ENCODE data around the gene ETV3. TPM values are rescaled to one million over a fixed set of nuclear protein-coding genes. Genes with fewer than 3 reads are reported as not detected.
"Not testable (repeated sequence)": the region's sequence is repeated elsewhere in the genome, so short reads cannot be mapped to it uniquely, and the experiment has no call there.

The ETV3 gene
- total RNA-seq, 1 experiment from 2014 or later: 7.1 TPM

DNA sequence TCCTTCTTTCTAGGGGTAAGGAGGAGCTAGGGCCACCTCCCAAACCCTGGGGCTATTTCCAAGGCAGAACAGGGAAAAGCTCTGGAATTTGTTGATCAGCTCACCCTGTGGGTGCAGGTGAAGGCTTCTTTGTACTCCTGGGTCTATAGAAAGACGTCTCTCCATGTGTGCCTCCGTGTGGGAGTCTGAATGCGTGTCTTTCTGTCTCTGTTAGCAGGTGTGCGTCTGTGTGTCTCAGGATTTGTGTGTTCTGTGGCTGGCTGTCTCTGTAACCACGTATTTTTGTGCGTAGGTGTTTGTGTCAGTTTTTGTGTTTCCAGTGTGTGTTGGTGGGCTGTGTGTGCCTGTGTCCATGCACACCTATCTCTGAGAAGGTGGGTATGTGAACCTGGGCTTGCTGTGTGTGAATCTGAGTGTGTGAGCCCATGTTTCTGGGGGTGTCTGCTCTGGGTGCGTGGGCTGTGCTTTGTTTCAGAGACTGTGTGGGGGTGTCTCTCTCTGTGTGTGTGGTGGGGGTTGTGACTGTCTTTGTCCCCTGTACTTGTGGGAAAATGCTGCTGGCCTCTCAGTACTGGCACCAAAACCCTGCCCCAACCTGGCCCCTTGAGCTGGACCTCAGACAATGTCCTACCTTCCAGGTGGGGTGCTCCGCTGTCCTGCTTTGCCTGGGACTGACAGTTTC lies 25.9 kb downstream of the ETV3 start:
- DNase-seq (ENCODE audit: low read depth): no peak

DNA sequence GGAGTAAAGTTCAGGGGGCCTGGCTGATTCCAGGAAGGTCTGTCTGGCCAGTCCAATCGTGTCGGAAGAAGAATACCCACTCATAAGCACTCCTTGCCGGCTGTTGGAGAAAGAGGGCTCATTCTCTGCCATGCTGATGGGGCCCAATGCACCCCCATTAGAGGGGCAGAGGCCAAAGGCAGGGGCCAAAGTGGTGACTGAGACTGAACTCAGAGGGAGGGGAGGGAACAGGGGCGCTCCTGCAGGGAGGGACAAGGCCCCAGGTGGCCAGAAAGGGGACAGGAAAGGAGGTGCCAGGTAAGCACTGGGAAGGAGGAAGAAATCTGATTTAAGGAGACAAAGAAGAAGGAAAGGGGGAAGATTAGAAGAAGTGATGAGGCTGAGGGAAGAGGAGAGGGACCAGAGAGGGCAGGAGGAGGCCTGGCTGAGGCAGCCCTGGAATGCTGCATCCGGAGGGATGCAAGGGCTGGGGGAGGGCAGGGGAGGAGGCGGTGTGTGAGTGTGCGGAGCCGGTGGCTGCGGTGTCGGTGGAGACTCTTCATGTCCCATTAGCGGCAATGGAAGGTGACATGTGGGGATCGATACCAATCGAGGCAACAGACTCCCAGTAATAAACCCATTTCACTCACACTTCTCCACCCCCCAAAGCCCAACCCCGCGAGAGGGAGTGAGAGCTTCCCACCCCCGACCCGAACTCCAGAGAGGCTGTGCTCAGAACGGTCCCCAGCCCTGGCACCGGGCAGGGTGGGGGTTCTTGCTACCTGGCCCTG lies 26.6 kb downstream of the ETV3 start:
- DNase-seq (ENCODE audit: low read depth): no peak

DNA sequence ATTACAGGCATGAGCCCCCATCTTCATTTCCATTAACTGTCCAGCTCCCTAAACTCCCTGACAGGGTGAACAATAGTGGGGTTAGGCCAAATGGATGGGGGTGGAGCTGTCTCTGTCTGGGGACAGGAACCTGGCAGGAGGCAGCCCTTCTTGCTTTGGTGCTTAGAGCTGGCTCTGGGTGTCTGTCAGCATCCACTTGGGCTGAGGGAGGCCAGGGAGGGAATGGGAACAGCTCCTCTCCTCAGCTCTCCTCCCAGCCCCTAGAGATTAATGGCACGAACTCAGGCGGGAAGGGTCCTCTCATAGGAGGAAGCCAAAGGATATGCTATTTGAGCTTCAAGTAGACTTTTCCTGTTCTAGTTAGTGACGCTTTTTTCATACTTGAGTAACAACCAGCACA lies 27.5 kb downstream of the ETV3 start:
- no peak for DNase-seq (ENCODE audit: low read depth)

DNA sequence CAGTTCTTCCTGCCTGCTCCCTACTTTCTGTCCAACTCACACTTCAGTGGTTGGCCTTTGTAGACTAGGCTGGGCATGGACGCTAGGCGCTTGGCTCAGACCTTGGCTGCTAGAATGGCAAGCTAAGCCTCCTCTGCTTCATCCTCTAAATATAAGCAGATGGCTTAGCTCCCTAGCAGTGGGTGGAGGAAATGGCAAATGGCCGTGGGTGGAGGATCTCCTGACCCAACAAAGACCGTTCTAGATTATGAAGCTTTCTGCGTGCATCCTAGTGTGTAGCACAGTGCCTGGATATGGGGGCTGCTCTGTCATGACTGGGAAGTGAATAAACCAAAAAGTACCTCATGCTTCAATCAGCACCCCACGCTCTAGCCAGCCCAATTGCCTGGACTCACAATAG lies 28.2 kb downstream of the ETV3 start:
- DNase-seq (ENCODE audit: low read depth): no peak

DNA sequence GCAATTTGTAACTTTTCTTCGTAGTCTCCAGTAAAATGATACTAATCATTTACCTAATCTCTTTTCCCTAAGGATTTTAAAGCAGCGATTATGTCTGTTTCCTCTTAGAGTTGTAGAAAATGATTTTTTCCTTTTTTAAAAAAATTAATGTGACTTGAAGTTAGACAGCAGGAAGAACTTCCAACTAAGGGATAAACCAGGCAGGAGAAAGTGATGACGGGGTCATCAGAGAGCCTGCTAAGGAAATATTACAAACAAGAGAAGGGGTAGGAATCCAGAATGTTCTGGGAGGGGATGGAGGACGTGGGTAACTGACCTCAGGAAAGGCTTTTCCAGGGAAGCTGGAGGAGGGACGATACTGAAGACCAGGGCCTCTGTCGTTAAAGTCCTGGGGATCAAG lies 29.7 kb downstream of the ETV3 start:
- DNase-seq (ENCODE audit: low read depth): no peak

DNA sequence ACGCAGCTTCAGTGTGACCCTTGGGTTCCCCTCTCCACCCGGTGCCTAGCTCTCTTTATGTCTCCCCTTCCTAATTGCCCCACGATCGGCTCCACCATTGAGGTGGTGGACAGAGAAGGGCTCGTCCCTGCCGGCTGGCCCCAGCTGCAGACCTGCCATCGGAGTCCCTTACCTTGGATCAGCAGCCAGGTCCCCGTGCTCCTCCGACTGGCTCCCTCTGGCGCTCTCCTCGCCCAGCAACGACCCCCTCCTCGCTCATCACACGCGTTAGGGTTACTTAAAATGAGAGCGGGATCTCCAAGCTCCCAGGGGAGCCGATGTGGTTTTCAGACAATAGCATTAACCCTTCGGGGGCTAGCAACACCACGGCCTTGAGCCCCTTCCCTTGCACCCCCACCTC lies 30.5 kb downstream of the ETV3 start:
- no peak for DNase-seq (ENCODE audit: low read depth)

DNA sequence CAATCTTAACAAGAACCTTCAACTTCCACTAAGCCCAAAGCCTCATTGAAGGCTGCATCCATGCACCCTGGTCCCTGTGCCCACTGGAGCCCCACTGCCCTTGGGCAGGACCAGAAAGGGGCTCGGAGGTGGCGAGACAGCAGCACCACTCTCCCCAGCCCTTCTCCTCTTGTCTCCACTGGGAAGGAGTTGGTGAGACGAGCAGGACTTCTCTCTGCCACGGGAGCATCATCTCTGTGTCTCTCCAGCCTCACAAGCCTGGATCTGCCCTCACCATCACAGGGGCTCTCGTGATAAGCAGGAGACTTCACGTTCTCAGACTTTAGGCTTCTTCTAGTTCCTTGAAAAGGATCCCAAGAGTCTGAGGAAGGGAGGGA lies 31.4 kb downstream of the ETV3 start:
- DNase-seq (ENCODE audit: low read depth): no peak

DNA sequence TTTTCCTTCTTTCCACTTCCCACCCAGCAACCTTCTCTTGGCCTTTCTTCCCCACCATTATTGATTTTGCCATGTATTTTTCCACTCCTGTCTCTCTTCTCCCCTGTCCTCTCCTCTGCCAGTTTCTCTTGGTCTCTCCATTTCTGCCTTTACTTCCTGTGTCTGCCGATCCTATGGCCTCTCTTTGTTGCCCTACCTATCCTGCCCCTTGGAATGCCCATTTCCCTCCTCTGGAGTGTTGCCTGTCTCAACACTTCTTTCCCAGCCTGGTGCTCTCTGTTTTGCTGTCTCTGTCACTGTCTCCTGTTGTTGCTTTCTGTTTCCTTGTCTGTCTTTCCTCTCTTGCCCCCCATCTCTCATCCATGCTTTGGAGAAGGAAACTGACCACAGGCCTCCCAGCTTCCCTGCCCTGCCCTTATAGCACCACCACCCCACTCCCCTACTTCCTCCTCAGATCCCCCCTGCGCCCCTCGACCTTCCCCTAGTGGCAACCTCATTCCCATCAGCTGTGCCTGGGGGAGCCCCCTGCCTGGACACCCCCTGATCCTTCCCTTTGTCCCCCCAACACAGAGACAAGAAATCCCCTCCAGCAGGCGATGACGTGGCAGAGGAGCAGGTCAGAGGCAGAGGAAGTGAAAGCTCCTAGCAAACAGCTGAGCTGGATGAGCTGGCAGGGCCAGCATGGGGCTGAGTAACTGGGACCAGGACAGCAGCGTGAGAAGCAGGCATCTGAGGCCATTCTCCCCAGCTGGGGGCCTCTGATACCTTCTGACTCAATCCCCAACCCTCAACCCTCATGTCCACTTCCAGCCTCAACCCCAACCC lies 32.0 kb downstream of the ETV3 start:
- DNase-seq (ENCODE audit: low read depth): peak; percentile 95

DNA sequence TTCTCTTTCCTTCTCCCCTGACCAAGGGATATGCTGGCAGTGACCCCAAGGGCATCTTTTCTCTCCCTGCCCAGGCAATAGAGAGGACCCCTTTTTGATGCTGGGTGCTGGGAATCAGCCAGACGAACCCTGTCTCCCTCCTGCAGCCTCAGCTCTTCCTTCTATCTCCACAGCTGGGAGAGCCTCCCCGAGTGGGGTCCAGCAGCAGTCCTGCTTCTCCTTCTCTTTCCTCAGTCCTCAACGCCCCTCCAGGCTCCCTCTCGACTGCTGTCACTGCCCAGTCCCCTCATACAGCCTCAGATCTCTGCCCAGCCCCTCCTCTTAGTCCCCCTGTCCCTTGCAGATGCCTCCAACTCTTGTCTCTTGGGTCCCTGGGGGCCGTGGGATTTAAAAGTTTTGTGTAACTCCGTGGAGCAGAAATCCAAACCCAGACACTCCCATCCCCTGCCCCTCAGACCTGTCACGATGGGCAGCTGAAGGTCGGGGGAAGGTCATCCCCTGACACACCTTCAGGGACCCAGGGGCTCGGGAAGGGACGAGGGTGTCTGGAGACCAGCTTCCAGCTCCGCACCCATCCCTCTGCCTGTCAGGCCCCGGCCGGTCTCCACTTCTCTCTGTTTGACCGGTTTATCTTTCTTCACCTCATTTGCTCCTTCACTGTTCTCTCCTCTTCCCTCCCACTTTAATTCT lies 32.8 kb downstream of the ETV3 start:
- DNase-seq (ENCODE audit: low read depth): no peak

DNA sequence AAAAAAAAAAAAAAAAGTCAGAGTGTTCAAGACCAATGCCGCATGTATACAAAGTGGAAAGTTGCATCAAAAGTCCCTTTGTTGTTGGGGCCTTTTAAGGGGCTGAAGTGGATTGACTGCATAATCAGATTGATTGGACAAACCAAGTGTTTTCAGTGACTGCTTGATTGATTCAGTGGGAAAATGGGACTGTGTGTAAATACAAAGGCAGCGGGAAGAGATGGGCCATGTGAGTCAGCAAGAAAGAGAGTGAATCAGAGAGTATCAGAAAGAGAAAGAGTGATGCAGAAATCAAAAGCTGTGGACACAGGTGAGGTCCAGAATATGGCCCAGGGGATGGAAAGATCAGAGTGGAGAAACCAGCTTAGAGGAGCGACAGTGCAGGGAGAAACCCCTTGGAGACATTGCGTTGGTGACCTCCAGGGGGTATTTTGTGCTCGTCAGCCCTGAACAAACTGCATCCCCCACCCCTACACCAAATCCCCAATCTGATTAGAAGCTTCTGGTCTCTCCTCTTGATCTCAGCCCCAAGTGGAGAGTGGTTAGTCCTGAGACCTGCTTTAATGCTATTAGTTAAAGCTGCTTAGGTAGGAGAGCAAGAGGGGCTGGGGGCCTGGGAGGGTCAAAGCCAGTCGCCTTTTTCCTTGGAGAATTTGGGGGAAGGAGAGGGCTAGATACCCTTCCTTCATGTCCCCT lies 33.4 kb downstream of the ETV3 start:
- peak; percentile 40 for DNase-seq (ENCODE audit: low read depth)

DNA sequence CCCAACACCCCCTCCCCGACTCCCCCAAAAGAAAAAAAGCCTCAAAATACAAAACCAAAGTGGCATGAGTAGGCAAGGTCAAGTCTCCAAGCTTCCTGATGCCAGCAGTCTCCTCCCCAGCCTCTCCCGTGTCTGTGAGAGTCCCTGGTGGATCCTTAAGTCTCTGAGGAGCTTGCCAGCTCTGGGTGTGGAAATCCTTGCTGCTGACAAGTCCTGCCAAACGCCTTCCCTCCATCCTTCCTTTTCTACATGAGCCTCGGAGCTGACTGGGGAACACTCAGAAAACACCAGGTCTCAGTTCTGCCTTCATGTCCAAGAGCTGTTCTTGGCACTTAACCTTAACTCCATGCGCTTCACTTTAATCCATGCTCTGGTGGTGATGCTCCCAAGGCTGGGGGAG lies 34.9 kb downstream of the ETV3 start:
- DNase-seq (ENCODE audit: low read depth): no peak

DNA sequence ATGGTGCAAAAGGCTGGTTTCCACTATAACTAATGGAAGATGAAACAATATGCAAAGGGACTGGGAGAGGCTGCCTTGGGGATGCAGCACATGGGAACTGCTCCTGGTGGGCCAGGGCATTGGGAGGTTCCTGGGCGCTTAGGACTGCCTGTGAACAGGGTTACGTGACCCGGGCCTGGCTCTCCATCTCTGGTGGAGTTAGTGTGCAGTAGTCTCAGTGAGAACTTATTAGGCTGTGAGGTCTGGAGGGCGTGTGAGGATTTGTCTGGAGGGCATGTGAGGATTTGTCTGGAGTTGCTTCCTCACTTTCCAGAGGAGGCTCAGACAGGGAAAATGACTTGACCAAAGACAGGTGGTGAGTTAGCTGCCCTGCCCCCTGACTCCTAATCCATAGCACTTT lies 37.0 kb downstream of the ETV3 start:
- no peak for DNase-seq (ENCODE audit: low read depth)

DNA sequence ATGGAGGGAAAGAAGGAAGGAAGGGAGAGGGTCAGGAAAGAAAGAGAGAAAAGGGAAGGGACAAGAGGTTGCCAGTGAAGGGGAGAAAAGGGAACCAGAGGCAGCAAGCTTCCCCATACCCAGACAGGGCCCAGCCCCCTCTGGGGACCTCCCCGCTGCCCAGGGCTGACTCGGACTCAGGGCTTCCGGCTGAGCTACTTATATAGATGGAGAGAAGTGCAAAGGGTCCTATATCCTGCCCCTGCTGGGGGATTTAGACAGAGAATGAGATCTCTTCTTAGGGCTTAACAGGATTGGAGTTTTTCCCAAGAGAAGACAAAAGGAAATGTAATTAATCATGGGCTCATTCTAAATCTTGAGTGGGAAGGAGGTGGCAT lies 38.6 kb downstream of the ETV3 start, which contains the start of gene ETV3L:
Gene ETV3L (minus strand): TSS at position 176 of the 377 bp plus-strand sequence. CDS start 285 bp downstream, outside the sequence.
- DNase-seq (ENCODE audit: low read depth): no peak

DNA sequence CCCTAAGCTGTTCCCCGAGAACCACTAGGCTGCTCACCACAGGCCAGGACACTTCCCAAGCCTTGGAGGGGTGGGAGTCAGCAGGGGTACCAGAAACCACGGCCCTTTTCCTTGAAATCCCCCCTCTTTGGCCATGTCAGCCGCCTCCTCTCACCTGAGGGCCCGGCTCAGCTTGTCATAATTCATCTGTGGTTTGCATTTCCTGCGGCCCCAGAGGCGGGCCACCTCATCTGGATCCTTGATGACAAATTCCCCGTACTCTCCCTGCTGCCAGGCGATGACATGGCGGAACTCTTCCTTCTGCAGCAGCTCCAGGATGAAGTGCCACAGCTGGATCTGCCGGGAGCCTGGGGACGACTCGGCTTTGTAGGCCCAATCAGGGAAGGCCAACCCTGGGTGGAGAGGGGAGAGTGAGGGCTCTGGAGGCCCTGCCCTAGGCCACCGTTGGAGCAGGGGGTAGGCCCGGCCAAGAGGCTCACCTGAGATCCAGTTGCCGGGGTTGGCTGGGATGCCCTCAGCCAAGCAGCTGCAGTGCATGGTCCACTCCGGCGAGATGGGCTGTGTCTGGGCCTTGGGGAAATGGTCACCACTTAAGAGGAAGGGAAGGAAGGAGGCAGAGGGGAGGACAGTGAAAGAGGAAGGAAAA lies 39.1 kb downstream of the ETV3 start:
- not testable (repeated sequence) for DNase-seq (ENCODE audit: low read depth)

DNA sequence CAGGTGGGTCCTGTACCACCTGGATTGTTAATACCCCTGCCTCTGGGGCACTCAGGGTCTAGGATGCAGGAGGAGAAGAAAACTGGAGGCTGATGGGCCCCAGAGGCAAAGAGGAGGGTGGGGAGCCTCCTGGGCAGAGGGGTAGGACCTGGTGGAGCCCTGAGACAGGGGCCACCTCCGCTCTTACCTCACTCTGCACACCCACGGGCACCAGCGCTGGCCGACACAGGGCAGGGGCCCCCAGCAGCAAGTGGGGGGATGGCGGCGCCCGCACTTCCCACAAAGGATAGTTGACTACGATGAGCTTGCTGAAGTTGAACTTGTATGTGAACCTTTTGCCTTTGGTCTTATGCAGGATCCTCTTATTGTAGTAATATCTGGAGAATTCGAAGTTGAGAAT lies 39.7 kb downstream of the ETV3 start:
- no peak for DNase-seq (ENCODE audit: low read depth)

DNA sequence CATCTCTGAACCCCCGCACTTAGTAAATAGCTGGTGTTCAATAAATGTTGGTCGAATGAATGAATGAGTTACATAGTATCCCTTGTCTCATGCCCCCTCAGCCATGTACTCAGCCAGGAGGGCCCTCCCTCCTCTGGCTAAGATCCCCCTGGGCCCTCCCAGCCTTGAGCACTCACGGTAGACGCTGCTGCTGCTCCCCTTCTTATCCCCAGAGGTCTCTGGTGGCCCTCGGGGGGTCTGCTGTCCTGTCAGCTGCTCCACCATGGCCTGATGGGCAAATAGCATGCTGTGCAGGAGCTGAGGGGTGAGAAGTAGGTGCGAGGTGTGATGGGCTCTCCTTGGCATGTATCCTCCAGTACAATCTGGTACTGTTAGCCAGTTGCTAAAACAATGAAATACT lies 40.5 kb downstream of the ETV3 start:
- no peak for DNase-seq (ENCODE audit: low read depth)

DNA sequence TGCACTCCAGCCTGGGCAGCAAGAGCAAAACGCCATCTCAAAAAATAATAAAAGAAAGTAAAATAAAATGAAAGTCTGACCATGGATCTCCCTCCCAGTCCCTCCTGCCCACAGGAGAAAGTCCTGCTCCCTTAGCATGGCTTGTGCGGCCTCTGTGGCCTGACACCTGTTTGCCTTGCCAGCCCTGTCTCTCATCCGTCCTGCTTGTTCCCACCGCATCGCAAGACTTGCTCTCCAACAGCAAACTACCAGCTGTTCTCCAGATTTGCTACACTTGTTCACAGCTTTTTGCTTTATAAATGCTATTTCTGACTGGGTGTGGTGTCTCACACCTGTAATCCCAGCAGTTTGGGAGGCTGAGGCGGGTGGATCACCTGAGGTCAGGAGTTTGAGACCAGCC lies 41.3 kb downstream of the ETV3 start:
- no peak for DNase-seq (ENCODE audit: low read depth)

DNA sequence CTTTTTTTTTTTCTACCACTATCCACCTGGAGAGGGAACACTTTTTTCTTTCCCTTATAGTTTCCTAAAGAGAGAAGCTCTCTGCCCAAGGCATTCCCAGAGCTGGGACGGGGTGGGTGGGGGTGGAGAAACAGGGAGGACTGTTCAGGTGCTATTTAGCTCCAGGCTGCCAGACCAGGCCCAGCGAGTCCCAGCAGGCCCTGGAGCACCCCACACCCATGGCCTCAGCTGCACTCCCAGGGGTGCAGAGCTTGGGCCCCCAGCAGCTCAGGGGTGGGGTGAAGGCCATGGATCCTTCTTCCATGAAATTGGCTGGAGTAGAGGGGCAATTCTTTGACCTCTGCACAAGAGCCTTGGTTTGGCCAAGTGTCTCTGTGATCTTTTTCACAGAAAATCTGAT lies 42.6 kb downstream of the ETV3 start:
- DNase-seq (ENCODE audit: low read depth): no peak

DNA sequence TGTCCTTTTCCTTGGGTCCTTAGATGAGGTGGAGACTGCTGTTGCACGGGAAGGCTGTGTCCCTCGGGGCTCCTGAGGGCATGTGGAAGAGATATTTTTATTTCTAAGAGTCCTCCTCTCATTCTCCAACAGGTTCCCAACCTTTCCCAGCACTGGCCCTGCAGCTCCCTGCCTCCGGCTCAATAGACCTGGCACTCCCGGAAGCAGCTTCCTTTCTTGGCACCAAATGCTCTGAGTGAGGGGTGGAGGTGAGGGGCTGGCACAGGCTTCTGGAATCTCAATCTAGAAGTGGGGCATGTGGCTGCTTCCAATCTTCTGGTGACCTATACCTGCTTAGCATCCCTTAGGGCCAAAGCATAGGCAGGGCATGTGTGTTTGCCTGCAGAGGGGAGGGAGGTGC lies 43.1 kb downstream of the ETV3 start:
- no peak for DNase-seq (ENCODE audit: low read depth)

DNA sequence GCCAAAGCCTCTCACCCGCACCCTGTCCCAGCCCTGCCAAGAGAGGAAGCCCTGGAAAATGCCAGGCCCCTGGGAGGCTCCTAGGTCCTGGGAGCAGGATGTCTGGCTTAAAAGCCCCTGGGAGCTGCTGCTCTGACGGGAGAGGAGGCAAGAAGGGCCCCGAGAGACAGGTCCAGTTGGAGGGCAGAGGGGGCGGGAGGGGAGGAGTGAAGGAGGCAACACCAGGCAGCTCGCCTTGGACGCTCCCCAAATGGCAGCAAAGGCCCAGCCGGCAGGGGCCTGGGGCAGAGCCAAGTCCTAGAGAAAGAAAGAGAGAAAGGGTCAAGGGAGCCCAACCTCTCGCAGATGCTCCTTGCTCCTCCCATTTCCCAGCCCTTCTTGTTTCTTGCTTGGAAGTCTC lies 45.4 kb downstream of the ETV3 start:
- DNase-seq (ENCODE audit: low read depth): no peak

DNA sequence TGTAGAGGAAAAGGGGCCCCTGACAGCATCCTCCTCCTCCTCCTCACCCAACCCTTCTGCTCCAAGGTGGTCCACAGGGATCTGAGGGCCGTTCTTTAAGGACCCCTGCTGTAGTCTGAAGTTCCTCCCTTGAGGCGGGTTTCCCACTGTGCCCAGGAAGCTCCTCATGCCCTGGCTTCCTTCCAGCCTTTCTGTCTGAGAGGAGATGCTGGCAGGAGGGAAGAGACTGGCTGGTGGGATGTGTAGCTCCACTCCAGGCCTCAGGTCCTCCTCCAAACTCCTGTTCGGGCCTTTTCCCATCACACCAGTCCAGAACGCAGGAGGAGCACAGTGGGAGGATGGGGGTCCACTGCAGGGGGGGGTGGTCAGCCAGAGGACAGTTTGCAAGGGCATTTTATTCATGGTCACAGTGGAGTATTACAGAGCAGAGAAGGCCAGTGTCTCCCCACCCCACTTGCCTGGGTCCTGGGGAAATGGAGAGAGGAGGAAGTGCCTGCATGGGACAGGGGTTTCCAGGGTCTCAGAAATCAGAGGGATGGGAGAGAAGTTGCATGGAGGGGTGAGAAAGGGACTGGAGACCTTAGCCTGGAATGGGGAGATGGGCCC lies 46.4 kb downstream of the ETV3 start:
- DNase-seq (ENCODE audit: low read depth): no peak
